GM19023 (cell line): ENCODE data around the gene SMPD3.

Source experiments
- ATAC-seq: cut with Tn5 transposase; IDR thresholded peaks from one replicate; pipeline ENCODE4 v1.9.1; 2021; ENCODE audit warnings: mild to moderate bottlenecking, moderate library complexity; ENCODE audit not compliant: unreplicated experiment

Gene SMPD3

DNA sequence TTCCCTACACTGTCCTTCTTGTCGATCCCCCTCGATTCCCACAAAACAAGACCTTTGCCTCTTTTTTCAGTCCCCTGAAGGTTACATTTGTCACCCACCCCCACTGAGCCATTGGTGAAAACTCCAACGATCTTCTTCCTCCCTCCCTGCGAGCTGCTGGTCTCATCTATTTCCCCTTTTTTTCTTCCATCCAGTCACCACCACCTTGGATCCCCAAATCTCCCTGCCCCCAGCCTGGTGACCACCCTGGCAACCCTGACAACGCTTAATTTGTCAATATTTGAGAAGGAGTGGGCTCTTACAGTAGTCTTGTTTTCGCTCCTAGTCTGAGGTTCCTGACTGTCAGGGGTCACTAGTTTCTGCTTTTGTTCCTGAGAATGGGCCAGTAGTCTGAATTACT is 62.9 kb downstream of the SMPD3 start:
- no peak for ATAC-seq

DNA sequence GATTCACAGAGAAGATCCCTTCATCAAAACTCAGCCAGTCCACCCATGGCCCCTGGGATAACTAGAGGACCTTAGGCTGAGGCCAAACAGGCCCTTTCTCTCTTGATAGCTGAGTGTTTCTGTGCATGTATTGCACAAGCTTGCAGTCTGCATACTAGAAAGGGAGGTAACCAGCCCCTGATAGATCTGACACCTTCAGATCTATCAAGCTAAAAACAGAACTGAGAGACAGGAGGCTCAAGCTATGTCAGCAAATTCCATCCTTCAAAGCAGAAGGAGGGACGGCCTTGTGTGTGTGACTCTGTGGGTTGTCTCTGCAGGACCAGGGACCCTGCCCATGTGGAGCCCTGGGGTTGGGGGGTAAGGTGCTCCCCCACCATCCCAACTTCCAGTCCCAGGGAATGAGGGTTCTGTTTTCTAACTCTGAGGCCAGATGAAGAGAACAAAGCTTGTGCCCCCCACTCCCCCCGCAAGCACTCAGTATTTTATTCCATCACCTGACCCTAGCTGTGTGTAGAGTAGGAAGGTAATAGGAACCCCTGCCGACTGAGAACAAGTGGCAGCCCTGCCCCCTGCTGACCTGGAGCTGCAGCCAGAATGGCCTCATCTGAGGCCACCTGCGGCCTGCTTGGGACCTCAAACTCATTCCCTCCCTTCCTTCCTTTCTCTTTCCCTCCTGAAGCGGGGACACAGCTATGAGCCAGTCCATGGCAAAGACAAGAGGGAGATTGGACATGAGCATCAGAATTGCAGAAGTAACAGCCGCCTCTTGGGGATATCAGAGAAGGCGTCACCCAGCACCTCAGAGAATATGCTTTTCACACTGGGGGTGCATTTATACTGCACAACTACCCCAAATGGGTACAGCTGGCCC is 63.8 kb downstream of the SMPD3 start:
- ATAC-seq: no peak

DNA sequence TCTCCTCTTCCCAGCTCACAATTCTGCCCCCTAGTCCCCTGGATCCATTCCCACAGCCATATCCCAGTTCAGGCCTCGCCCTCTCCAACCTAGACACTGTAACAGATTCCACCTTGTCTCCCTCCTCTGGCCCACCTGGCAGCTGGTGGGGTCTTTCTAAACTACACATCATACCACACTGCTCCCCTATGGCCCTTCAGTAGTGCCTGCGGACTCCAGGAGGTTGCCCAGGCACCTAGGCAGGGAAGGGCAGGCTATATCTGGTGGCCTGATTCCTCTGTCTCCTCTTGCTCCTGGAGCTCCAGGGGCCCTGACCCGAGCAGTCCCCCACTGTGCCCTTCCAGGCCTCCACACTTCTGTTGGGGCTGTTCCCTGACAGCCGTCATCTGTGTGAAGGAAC is 64.5 kb downstream of the SMPD3 start:
- ATAC-seq: no peak

GRCh38 chr16:68382296-68382718 is 66.0 kb downstream of the SMPD3 start:
- no peak for ATAC-seq

DNA sequence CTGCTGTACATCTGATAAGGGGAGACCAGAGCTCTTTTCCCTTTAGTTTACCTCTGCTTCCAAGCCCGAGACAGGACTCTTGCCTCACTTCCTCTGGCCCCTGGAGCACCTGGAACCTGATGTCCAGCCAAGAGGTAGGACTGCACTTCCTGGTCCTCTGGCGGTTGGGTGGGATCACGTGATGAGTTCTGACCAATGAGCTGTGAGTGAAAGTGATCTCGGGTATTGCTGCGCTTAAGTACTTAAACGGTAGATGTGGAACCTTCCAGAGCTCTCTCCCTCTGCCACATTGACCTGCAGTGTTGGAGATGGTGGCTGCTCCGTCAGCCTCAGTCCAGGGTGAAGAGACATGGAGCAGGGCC is 67.0 kb downstream of the SMPD3 start:
- ATAC-seq: no peak

DNA sequence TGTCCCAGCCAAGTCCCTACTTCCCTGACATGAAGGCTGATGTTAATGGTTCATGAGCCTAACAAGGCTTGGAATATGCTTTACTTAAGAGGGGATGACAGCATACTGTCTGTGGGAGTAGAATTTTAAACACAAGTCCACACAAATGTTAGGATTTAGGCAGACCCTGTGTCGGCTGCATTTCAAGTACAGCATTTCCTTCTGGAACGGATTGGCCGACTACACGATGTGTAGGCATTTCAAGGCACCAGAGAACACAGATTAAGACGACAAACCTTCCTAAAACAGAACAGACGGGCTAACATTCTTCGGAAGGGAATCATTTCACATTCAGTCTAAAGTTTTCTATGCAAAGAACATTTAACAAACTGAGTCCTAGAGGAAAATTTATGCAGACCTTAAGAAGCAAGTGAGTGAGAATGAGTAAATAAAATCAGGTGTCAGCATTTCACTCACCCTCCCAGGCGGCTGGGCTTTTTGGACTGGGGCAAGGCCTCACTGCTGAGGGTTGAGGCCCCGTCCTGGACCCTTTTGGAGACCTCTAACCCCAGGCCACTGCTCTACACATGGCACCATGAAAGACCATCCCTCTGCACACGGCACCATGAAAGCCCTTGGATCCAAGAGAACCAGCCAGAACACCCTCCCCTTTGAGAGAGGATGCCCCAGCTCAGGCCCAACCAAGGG is 67.5 kb downstream of the SMPD3 start:
- ATAC-seq: no peak

- ATAC-seq: no peak
These were observed 68.0 kb downstream of the SMPD3 start for GRCh38 chr16:68380348-68380670.

DNA sequence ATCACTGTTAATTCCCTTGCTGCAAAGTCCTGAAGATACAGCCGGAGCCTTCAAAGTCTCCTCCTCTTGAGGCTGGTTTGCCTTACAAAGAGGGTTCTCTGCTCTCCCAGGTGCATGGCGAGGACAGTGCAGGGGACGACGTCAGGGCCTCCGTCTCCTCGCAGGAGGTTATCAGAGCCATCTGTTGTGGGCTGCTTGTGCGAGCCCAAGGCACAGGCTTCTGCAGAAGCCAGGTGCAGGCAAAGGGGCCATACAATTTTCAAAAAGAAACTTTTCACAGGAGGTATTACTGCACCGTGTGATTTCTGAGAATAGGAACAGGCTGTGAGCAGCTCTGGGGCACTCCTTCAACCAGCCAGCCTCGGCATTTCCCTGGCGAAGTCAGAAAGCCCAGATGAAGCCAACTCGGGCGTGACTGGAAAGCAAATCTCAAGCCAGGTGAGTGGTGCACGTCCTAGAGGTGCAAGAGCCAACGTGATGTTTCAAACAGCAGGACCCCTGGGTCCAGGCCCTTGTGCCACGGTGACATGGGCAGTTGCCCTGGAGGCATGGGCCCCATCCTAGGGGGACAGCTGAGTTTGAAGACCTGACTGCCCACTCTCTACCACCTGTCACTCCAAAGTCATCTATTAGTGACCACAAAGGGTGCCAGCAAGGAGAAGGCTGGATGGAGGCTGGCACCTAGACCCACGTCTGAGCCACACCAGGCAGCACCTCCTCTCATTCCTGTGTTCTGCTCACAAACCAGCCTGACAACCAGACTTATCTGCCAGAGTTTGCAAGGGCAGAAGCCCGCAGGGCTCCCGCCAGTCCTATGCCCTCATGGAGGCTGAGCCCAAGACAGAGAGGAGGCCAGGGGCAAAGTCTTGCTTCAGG is 68.6 kb downstream of the SMPD3 start:
- no peak for ATAC-seq

- ATAC-seq: no peak
These were observed 69.6 kb downstream of the SMPD3 start for GRCh38 chr16:68378436-68379415.

DNA sequence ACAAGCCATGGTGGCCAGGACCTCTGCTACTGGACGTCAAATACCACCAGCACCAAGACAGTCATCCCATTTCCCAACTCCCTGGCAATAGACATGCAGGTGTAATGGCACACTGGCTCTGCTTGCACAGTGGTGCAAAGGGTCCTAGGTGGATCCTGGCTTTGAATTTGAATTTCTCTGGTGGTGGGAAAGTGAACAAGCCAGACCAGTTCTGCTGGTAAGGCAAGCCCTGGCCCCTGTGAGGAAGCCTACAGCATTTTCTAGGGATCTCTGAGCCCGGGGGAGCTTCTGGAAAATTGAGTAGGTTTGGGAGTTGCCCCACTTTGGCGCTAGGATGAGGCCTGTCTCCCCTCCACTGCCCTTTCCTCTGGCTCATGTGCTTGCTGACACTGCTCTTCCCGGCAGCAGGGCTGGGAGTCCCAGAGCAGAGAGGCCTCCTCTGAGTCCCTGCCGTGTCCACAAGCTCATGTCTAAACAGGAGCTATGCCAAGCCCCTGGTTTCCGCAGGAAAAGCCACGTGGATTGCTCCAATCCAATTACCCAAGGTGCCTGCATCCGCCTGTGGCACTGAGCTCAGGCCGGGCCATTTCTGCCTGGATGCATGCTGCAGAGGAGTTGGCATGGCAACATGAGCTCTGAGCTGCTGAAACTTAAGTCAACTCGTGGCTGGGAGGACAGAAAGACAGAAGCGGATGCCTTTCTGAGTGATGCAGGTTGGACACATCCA is 70.5 kb downstream of the SMPD3 start:
- no peak for ATAC-seq

DNA sequence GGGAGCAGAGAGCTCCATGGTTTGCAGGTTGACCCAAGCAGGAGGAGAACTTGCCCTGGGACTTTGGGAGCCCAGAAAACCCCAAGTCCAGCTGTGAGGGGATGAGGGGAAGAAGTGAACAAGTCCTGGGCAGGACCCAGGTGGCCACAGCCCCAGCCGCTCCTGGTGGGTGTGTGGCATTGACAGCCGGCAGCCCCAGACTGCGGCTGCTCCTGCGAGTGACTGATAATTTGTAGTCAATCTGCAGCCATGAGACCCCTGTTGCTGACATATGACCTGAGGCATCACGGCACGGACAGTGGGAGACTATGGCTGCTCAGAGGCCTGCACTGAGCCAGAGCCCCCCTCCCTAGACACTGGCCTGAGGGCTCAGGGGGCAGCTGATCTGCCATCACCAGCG is 71.1 kb downstream of the SMPD3 start:
- ATAC-seq: no peak

- ATAC-seq: no peak
These were observed 71.7 kb downstream of the SMPD3 start for GRCh38 chr16:68376590-68376989.

- no peak for ATAC-seq
These were observed 72.3 kb downstream of the SMPD3 start for GRCh38 chr16:68375801-68376536.

DNA sequence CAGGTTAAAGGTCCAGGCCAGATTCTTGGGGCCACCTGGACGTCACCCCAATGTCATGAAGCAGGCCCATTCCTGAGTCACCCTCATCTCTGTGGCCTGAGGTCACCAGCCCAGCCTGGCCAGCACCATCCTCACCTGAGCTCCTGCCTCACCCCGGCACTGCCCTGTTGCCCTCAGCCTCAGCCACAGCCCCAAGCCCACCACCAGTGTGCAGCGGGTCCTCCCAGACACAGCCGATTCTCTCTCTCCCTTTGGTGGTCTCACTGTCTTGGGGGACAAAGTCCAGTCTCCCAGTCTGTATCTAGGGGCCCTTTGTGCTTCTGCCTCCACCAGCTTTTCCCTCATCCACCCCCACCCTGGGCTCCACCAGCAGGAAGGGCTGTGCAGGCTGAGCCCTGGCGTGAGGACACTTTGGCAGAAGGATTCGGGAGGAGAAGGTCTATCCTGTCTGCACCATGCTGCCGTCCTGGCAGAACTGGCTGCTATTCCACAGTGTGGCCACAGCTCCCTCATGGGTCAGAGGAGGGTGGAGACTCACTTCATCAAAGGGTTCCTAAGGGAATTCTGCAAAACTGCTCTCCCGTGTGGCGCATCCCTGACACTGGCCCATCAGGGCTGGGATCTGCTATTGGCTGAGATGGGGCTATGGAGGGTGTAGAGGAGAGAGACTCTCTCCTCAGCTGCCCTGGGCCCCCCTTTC is 73.2 kb downstream of the SMPD3 start:
- no peak for ATAC-seq

GRCh38 chr16:68374246-68374805 is 74.0 kb downstream of the SMPD3 start:
- no peak for ATAC-seq

GRCh38 chr16:68373528-68374245 is 74.6 kb downstream of the SMPD3 start:
- no peak for ATAC-seq

DNA sequence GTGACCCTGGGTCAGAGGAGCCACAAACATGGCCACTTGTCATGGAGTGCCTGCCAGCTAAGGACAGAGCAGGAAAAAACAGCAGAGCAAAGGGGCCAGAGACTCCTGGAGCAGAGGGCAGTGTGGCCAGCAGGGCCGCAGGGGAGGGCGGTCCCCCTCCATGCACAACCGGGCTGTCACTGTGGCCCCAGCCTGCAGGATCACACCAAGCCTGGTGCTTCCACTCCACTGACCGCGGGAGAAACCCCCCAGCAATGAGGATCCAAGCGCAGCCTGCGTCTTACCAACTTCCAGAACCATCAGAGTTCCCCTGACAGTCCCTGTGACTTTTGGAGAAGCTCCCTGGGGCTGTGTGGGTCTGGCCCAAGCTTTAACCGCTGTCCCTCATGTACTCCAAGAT is 75.5 kb downstream of the SMPD3 start:
- ATAC-seq: no peak

GRCh38 chr16:68372381-68372720 is 76.0 kb downstream of the SMPD3 start:
- ATAC-seq: no peak
